ENCODE results near the gene VPS13D.
"Not testable (repeated sequence)": the region's sequence is repeated elsewhere in the genome, so short reads cannot be mapped to it uniquely, and the experiment has no call there.

Gene VPS13D

GRCh38 chr1:12196641-12197482 is 33.0 kb upstream of the VPS13D start:
- no peak for DNase-seq (ENCODE audit: low spot score)

- DNase-seq (ENCODE audit: low spot score) = no peak
Measured at GRCh38 chr1:12197483-12197880, 32.3 kb upstream of the VPS13D start.

GRCh38 chr1:12200208-12200607 is 29.6 kb upstream of the VPS13D start:
- no peak for DNase-seq (ENCODE audit: low spot score)

GRCh38 chr1:12201352-12202189 is 28.3 kb upstream of the VPS13D start:
- no peak for DNase-seq (ENCODE audit: low spot score)

- DNase-seq (ENCODE audit: low spot score) = no peak
Measured at GRCh38 chr1:12202190-12202497, 27.7 kb upstream of the VPS13D start.

- no peak for DNase-seq (ENCODE audit: low spot score)
Measured at GRCh38 chr1:12202577-12202976, 27.3 kb upstream of the VPS13D start.

- no peak for DNase-seq (ENCODE audit: low spot score)
Measured at GRCh38 chr1:12203216-12204007, 26.4 kb upstream of the VPS13D start.

GRCh38 chr1:12204140-12204539 is 25.7 kb upstream of the VPS13D start:
- DNase-seq (ENCODE audit: low spot score) = no peak

- no peak for DNase-seq (ENCODE audit: low spot score)
Measured at GRCh38 chr1:12204754-12205658, 24.8 kb upstream of the VPS13D start.

- DNase-seq (ENCODE audit: low spot score) = no peak
Measured at GRCh38 chr1:12206238-12206637, 23.6 kb upstream of the VPS13D start.

GRCh38 chr1:12206792-12207424 is 22.9 kb upstream of the VPS13D start:
- DNase-seq (ENCODE audit: low spot score) = no peak

- no peak for DNase-seq (ENCODE audit: low spot score)
Measured at GRCh38 chr1:12208271-12208670, 21.6 kb upstream of the VPS13D start.

GRCh38 chr1:12208764-12209494 is 20.9 kb upstream of the VPS13D start:
- DNase-seq (ENCODE audit: low spot score) = peak; percentile 83

- no peak for DNase-seq (ENCODE audit: low spot score)
Measured at GRCh38 chr1:12209495-12209832, 20.4 kb upstream of the VPS13D start.

- peak; percentile 69 for DNase-seq (ENCODE audit: low spot score)
Measured at GRCh38 chr1:12215118-12215961, 14.5 kb upstream of the VPS13D start.

- DNase-seq (ENCODE audit: low spot score) = no peak
Measured at GRCh38 chr1:12219800-12220199, 10.0 kb upstream of the VPS13D start.

- no peak for DNase-seq (ENCODE audit: low spot score)
Measured at GRCh38 chr1:12220890-12221289, 8.9 kb upstream of the VPS13D start.

GRCh38 chr1:12222700-12223099 is 7.1 kb upstream of the VPS13D start:
- not testable (repeated sequence) for DNase-seq (ENCODE audit: low spot score)

GRCh38 chr1:12224092-12224491 is 5.7 kb upstream of the VPS13D start:
- not testable (repeated sequence) for DNase-seq (ENCODE audit: low spot score)

Data from hematopoietic multipotent progenitor cell treated with erythropoietin and hydrocortisone succinate and interleukin-3 and kit ligand, for 15 days (in vitro differentiated cells).